Ishikawa (cell line): ENCODE measurements around the gene DPAGT1.

ENCODE experiments used
- CEBPB ChIP-seq: IDR thresholded peaks from 2 replicates; pipeline ENCODE4 v1.6.1; 2012
- CREB1 ChIP-seq: IDR thresholded peaks from 2 replicates; pipeline ENCODE4 v1.6.1; 2012; ENCODE audit warnings: low read depth
- EGR1 ChIP-seq: IDR thresholded peaks from 2 replicates; pipeline ENCODE4 v1.6.1; 2012
- MAX ChIP-seq: IDR thresholded peaks from 2 replicates; pipeline ENCODE4 v1.6.1; 2012
- RAD21 ChIP-seq: IDR thresholded peaks from 2 replicates; pipeline ENCODE4 v1.6.1; 2012; ENCODE audit warnings: low read depth
- REST ChIP-seq: IDR thresholded peaks from 2 replicates; pipeline ENCODE4 v1.6.1; 2012; ENCODE audit warnings: low read depth, mild to moderate bottlenecking
- YY1 ChIP-seq: IDR thresholded peaks from 2 replicates; pipeline ENCODE4 v1.6.1; 2012; ENCODE audit warnings: low read depth
- ZBTB7A ChIP-seq: IDR thresholded peaks from 2 replicates; pipeline ENCODE4 v1.6.1; 2012; ENCODE audit warnings: low read depth

DNA sequence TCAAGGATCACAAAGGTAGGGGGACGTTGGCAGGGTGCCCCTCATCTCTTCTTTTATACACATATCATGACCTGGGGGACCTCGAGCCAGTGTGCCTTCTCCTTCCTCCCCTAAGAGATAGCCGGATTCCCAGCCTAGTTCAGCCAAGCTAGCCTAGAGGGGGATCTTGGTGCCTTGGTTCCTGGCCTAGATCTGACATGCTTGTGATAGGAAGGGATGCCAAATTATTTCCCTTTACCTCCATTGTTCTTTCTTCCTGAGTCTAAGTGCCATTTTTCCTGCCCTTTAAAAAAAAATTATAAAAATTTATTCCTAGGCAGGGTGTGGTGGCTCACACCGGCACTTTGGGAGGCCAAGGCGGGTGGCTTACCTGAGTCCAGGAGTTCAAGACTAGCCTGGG, 12.7 kb upstream of the DPAGT1 start:
- no peak for TF ChIP-seq YY1
- no peak for TF ChIP-seq RAD21
- TF ChIP-seq ZBTB7A, result no peak
- no peak for TF ChIP-seq MAX
- TF ChIP-seq CEBPB, result no peak
- no peak for TF ChIP-seq CREB1
- TF ChIP-seq REST, result no peak
- no peak for TF ChIP-seq EGR1
